A673 (cell line): ENCODE data around the gene CAV1.

Experiments
- EZH2 ChIP-seq: fragments of 200-600 bp; sonication (generic); IDR thresholded peaks from 2 replicates; pipeline ENCODE4 v1.6.1; 2017; ENCODE audit warnings: borderline replicate concordance, low read depth, mild to moderate bottlenecking, mixed read lengths, antibody characterized with exemption, low read length; ENCODE audit not compliant: poor library complexity, severe bottlenecking
- TF ChIP-seq, protein P1 (sequence below): fragments of 300-800, 200-600 bp; sonication (generic); conservative IDR thresholded peaks from 2 replicates; pipeline ENCODE4 v1.5.1; 2017; ENCODE audit warnings: low read depth, mild to moderate bottlenecking, antibody characterized with exemption, low read length, moderate library complexity, mixed read lengths

DNA sequence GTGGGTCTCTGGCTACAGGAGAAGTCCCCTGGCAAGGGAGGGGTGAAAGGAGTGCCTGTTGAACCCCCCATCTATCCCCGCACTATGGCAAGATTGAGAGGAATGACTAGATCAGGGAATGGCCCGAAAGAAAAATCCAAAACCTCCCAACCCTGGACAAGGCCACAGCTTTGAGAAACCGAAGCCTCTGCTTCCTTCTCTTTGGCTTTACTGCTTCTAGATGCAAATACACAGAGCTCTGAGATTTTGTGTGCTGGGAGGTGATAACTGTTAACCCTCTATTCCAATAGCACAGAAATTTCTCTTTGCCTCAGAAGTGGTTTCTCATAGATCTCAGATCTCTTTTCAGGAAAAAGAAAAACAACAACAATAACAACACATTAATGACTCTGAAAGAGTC is 15.0 kb downstream of the CAV1 start:
- TF ChIP-seq, protein P1, sequence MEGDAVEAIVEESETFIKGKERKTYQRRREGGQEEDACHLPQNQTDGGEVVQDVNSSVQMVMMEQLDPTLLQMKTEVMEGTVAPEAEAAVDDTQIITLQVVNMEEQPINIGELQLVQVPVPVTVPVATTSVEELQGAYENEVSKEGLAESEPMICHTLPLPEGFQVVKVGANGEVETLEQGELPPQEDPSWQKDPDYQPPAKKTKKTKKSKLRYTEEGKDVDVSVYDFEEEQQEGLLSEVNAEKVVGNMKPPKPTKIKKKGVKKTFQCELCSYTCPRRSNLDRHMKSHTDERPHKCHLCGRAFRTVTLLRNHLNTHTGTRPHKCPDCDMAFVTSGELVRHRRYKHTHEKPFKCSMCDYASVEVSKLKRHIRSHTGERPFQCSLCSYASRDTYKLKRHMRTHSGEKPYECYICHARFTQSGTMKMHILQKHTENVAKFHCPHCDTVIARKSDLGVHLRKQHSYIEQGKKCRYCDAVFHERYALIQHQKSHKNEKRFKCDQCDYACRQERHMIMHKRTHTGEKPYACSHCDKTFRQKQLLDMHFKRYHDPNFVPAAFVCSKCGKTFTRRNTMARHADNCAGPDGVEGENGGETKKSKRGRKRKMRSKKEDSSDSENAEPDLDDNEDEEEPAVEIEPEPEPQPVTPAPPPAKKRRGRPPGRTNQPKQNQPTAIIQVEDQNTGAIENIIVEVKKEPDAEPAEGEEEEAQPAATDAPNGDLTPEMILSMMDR: no peak
- TF ChIP-seq EZH2: no peak
